ENCODE measurements around the gene TIMM8A.

The TIMM8A gene

GRCh38 chrX:101390664-101391525 is 42.4 kb upstream of the TIMM8A start, which contains the start of gene RPL36A:
Gene RPL36A, plus strand, starts transcription at chrX:101391011. Its CDS starts 33 bp downstream, at chrX:101391044.
- H3K79me2 ChIP-seq (ENCODE audit: insufficient read depth, low read length): peaks cover 34% of the 10 kb centered on the region
- TF ChIP-seq, protein P1, sequence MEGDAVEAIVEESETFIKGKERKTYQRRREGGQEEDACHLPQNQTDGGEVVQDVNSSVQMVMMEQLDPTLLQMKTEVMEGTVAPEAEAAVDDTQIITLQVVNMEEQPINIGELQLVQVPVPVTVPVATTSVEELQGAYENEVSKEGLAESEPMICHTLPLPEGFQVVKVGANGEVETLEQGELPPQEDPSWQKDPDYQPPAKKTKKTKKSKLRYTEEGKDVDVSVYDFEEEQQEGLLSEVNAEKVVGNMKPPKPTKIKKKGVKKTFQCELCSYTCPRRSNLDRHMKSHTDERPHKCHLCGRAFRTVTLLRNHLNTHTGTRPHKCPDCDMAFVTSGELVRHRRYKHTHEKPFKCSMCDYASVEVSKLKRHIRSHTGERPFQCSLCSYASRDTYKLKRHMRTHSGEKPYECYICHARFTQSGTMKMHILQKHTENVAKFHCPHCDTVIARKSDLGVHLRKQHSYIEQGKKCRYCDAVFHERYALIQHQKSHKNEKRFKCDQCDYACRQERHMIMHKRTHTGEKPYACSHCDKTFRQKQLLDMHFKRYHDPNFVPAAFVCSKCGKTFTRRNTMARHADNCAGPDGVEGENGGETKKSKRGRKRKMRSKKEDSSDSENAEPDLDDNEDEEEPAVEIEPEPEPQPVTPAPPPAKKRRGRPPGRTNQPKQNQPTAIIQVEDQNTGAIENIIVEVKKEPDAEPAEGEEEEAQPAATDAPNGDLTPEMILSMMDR (conservative IDR thresholded peaks at IDR 0.05; ENCODE audit: low read length): peak; percentile 60
- no peak for TF ChIP-seq EZH2phosphoT487 (IDR thresholded peaks at IDR 0.05; ENCODE audit: borderline replicate concordance)
- peak within 1 kb of the TSS; percentile 92 for H3K9ac ChIP-seq (ENCODE audit: low read depth, low read length, poor library complexity, severe bottlenecking)
- H3K9me2 ChIP-seq (replicated peaks; ENCODE audit: low read depth, low read length): no peaks in the 10 kb centered on the region
- no peaks in the 10 kb centered on the region for H3K9me3 ChIP-seq (ENCODE audit: insufficient read depth, low read depth, low read length)
- H3K4me1 ChIP-seq (ENCODE audit: insufficient read depth, low read length, poor library complexity, severe bottlenecking): peaks cover 4% of the 10 kb centered on the region
- peaks cover 5% of the 10 kb centered on the region for H3K27me3 ChIP-seq (ENCODE audit: insufficient read depth, low read length, poor library complexity, severe bottlenecking)
- H3F3A ChIP-seq (ENCODE audit: low read depth): no peaks in the 10 kb centered on the region
- H2AFZ ChIP-seq (ENCODE audit: low read length): peak within 1 kb of the TSS; percentile 70
- peak within 1 kb of the TSS; percentile 97 for H3K4me3 ChIP-seq (ENCODE audit: low read length, poor library complexity, severe bottlenecking)
- peak within 1 kb of the TSS; percentile 94 for H3K4me2 ChIP-seq (ENCODE audit: low read depth, low read length, poor library complexity, severe bottlenecking)
- peaks cover 19% of the 10 kb centered on the region for H3K36me3 ChIP-seq (ENCODE audit: insufficient read depth, low read length)
- peaks cover 26% of the 10 kb centered on the region for H4K20me1 ChIP-seq (ENCODE audit: insufficient read depth, low read length, poor library complexity, severe bottlenecking)

DNA sequence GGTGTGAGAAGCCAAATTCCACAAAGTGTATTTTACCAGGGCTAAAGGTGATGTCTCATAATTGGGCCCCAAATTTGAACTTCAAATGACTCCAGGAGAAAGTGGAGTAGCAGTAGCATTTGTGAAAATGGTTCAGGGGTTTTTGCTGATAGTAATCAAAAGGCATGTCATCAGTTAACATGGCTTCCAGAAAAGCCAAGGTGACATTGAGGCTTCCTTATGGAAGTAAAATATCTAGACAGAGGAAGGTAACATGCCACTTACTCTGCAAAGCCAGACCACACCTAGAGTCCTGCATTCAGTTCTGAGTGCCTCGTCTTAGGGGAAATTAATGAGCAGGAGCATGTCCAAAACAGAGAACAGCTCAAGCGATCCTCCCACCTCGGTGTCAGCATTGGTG is 40.1 kb upstream of the TIMM8A start:
- TF ChIP-seq, protein P1 (conservative IDR thresholded peaks at IDR 0.05; ENCODE audit: low read length): no peak
- TF ChIP-seq EZH2phosphoT487 (IDR thresholded peaks at IDR 0.05; ENCODE audit: borderline replicate concordance): no peak
- H3F3A ChIP-seq (ENCODE audit: low read depth): no peaks in the 10 kb centered on the region

GRCh38 chrX:101386542-101386885 is 38.0 kb upstream of the TIMM8A start:
- H3K36me3 ChIP-seq (ENCODE audit: insufficient read depth, low read length): no peaks in the 10 kb centered on the region
- peaks cover 7% of the 10 kb centered on the region for H3K79me2 ChIP-seq (ENCODE audit: insufficient read depth, low read length)
- H3K9me2 ChIP-seq (replicated peaks; ENCODE audit: low read depth, low read length): no peaks in the 10 kb centered on the region
- H3K27me3 ChIP-seq (ENCODE audit: insufficient read depth, low read length, poor library complexity, severe bottlenecking): peaks cover 5% of the 10 kb centered on the region
- TF ChIP-seq, protein P1 (conservative IDR thresholded peaks at IDR 0.05; ENCODE audit: low read length): no peak
- no peak for TF ChIP-seq EZH2phosphoT487 (IDR thresholded peaks at IDR 0.05; ENCODE audit: borderline replicate concordance)
- no peaks in the 10 kb centered on the region for H3K4me1 ChIP-seq (ENCODE audit: insufficient read depth, low read length, poor library complexity, severe bottlenecking)
- H4K20me1 ChIP-seq (ENCODE audit: insufficient read depth, low read length, poor library complexity, severe bottlenecking): peaks cover under 1% of the 10 kb centered on the region
- no peak overlapping the region for H3K4me2 ChIP-seq (ENCODE audit: low read depth, low read length, poor library complexity, severe bottlenecking)
- H3K9me3 ChIP-seq (ENCODE audit: insufficient read depth, low read depth, low read length): no peaks in the 10 kb centered on the region
- no peak overlapping the region for H2AFZ ChIP-seq (ENCODE audit: low read length)
- H3K4me3 ChIP-seq (ENCODE audit: low read length, poor library complexity, severe bottlenecking): no peak overlapping the region
- no peaks in the 10 kb centered on the region for H3F3A ChIP-seq (ENCODE audit: low read depth)
- H3K9ac ChIP-seq (ENCODE audit: low read depth, low read length, poor library complexity, severe bottlenecking): no peak overlapping the region

More for the DNA sequence above, 40.1 kb upstream of the TIMM8A start:
- H4K20me1 ChIP-seq (ENCODE audit: insufficient read depth, low read length, poor library complexity, severe bottlenecking): peaks cover 18% of the 10 kb centered on the region
- H3K27me3 ChIP-seq (ENCODE audit: insufficient read depth, low read length, poor library complexity, severe bottlenecking): peaks cover 5% of the 10 kb centered on the region
- H3K36me3 ChIP-seq (ENCODE audit: insufficient read depth, low read length): peaks cover 12% of the 10 kb centered on the region
- no peak overlapping the region for H2AFZ ChIP-seq (ENCODE audit: low read length)
- peaks cover 4% of the 10 kb centered on the region for H3K4me1 ChIP-seq (ENCODE audit: insufficient read depth, low read length, poor library complexity, severe bottlenecking)
- peaks cover 28% of the 10 kb centered on the region for H3K79me2 ChIP-seq (ENCODE audit: insufficient read depth, low read length)
- no peaks in the 10 kb centered on the region for H3K9me2 ChIP-seq (replicated peaks; ENCODE audit: low read depth, low read length)
- no peak overlapping the region for H3K4me3 ChIP-seq (ENCODE audit: low read length, poor library complexity, severe bottlenecking)
- H3K9me3 ChIP-seq (ENCODE audit: insufficient read depth, low read depth, low read length): no peaks in the 10 kb centered on the region
- no peak overlapping the region for H3K4me2 ChIP-seq (ENCODE audit: low read depth, low read length, poor library complexity, severe bottlenecking)
- no peak overlapping the region for H3K9ac ChIP-seq (ENCODE audit: low read depth, low read length, poor library complexity, severe bottlenecking)
